ENCODE results near the gene PXDC1. TPM values are rescaled to one million over a fixed set of nuclear protein-coding genes. Genes with fewer than 3 reads are reported as not detected.
"Not testable (repeated sequence)": the region's sequence is repeated elsewhere in the genome, so short reads cannot be mapped to it uniquely, and the experiment has no call there.

The PXDC1 gene
- total RNA-seq, 1 donor from 2014 or later = 103 TPM

DNA sequence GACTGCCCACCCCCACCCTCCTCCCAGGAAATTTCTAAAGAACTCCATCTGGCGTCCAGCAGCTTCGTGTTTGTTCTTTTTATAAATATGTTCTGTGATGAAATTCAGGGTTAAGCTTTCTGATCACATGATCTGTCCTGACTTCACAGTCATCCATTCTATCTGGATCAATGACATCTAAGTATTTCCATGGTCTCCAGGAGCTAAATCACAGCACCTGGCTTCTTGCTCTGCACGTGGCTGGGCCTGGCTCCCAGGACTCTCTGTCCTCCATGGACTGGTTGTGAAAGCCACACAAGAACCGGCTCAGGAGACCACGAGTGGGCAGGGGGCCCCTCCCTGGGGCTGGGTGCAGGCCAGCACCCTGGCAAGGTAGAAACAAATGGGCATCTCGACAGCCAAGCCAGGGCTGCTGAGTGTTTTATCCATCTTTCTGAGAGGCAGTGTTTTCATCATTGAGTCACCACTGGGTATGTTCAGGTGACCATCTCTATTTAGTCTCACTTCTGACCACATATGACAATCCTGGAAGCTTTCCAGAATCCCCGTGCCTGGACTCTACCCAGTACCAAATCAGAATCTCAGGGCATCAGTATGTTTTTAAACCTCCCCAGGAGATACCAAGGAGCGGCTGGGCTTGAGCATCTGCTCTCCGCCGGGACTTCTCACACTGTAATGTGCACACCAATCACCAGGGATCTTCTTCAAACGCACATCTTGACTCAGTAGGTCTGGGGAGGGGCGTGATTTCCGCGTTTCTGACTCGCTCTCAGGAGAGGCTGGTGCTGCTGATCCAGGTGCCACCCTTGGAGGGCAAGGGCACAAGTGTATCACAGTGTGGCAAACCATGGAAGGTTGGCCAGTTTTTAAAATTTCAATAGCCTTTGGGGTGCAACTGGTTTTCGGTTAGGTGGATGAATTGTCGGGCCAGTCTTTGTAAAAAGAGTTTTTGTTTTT lies 31.6 kb upstream of the PXDC1 start:
- DNase-seq (ENCODE audit: low read depth in 2 of 2) = no peak

- DNase-seq (ENCODE audit: low read depth in 2 of 2) = no peak
Observed at GRCh38 chr6:3781504-3781903, 30.0 kb upstream of the PXDC1 start.

DNA sequence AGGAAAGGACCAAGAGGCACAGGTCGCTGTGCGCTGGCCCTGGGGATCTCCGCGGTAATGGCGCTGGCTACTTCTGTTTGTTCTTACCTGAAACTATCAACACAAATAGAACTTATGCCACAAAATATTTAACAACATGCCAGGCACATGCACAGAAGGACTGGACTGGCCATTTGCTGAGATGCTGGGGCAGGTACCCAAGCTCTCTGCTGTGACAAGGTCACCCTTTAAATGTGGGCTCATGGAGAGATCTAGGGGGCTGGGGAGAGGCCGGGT lies 28.0 kb upstream of the PXDC1 start:
- DNase-seq (ENCODE audit: low read depth in 2 of 2) = no peak

- no peak for DNase-seq (ENCODE audit: low read depth in 2 of 2)
Observed at GRCh38 chr6:3778701-3779573, 27.4 kb upstream of the PXDC1 start.

GRCh38 chr6:3777730-3778461 lies 26.4 kb upstream of the PXDC1 start:
- DNase-seq (ENCODE audit: low read depth in 2 of 2) = no peak

- no peak for DNase-seq (ENCODE audit: low read depth in 2 of 2)
Observed at GRCh38 chr6:3776881-3777507, 25.5 kb upstream of the PXDC1 start.

GRCh38 chr6:3775847-3776246 lies 24.3 kb upstream of the PXDC1 start:
- no peak for DNase-seq (ENCODE audit: low read depth in 2 of 2)

DNA sequence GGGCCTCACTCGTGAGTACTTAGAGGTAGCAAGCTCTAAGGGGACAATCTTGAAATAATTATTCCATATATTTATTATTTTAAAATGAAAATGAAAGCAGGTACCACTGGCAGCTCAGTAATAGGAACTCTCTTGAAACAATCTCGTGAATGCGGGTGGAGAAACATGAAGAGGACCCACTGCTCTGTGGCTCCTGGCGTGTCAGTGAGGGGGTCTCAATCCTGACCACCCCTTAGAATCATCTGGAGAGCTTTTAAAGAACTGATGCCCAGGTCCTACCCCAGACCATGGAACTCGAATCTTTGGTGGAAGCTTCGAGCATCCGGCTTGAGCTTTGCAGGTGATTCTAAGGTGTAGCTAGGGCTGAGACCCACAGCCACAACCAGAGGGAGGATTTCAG lies 23.9 kb upstream of the PXDC1 start:
- DNase-seq (ENCODE audit: low read depth in 2 of 2) = no peak

GRCh38 chr6:3773678-3774298 lies 22.3 kb upstream of the PXDC1 start:
- DNase-seq (ENCODE audit: low read depth in 2 of 2) = peak; percentile 46 to 79

DNA sequence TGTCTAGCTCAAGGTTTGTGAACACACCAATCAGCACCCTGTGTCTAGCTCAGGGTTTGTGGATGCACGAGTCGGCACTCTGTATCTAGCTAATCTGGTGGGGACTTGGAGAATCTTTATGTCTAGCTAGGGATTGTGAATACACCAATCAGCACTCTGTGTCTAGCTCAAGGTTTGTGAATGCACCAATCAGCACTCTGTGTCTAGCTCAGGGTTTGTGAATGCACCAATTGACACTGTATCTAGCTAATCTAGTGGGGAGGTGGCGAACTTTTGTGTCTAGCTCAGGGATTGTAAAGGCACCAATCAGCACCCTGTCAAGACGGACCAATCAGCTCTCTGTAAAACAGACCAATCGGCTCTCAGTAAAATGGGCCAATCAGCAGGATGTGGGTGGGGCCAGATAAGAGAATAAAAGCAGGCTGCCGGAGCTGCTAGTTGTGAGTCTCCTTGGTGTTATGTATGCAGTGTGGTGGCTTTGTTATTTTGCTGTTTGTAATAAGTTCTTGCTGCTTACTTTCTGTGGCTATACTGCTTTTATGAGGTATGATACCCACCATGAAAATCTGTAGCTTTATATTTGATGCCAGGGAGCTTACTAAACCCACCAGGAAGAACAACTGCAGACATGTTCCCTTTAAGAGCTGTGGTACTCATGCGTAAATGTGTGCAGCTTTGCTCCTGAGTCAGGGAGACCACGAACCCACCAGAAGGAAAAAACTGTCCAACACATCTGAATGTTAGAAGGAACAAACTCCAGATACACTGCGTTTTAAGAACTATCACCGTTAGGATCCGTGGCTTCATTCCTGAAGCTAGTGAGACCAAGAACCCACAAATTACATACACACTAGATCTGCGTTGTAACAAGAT lies 20.9 kb upstream of the PXDC1 start:
- not testable (repeated sequence) for DNase-seq (ENCODE audit: low read depth in 2 of 2)

GRCh38 chr6:3771407-3772011 lies 20.0 kb upstream of the PXDC1 start:
- no peak for DNase-seq (ENCODE audit: low read depth in 2 of 2)

DNA sequence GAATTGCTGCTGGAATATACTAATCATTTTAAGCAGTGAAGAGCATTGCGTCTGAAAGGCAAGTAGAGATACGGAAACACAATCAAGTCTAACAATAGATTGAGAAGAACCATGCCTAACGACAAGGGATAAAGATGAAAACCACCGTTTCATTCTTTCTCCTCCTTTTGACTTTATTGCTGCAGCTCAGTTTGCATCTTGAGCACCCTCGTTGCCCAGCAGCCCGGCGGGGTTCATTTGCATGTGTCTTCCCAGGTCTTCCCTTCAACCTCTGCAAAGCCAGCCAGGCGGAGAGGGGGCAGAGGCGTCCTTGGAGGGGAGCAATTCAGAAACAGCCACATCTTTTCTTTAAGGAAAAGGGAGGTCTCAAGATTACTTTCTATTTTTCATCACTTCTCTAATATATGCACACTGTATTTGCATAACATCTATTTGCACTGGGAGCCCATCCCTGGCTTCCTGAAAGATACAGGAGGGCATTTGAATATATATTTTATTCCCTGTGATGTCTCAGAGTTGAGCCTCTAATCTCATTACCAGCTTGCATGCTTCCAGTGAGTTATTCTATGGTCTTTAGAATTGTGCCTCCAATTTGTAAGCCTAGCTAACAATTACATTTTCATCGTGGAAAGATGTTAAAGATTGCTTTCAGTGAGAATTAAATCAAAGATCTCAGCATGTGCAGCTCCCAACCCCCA lies 18.7 kb upstream of the PXDC1 start:
- DNase-seq (ENCODE audit: low read depth in 2 of 2) = no peak

GRCh38 chr6:3769610-3770009 lies 18.1 kb upstream of the PXDC1 start:
- no peak for DNase-seq (ENCODE audit: low read depth in 2 of 2)

GRCh38 chr6:3768502-3768901 lies 17.0 kb upstream of the PXDC1 start:
- DNase-seq (ENCODE audit: low read depth in 2 of 2) = no peak

GRCh38 chr6:3767483-3767882 lies 16.0 kb upstream of the PXDC1 start:
- peak; percentile 75 to 84 for DNase-seq (ENCODE audit: low read depth in 2 of 2)

DNA sequence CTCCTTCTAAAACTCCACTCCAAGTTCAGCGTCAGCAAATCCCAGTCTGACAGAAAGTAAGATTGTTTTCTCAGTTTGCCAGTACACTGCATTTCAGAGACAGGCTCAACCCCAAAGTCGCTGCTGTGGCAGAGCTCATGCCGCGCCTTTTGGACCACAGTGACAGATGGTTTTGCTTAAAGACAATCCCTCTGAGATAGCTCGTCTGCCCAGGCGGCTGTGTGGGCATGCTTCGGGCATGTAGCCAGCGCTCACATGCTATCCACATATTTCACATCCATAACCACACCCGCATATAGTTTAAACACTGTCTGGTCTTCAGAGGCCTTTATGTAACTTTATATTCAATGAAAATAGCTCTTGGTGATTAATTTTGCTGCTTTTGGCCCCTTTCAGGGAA lies 14.7 kb upstream of the PXDC1 start:
- DNase-seq (ENCODE audit: low read depth in 2 of 2) = no peak

- DNase-seq (ENCODE audit: low read depth in 2 of 2) = no peak
Observed at GRCh38 chr6:3765415-3765814, 13.9 kb upstream of the PXDC1 start.

DNA sequence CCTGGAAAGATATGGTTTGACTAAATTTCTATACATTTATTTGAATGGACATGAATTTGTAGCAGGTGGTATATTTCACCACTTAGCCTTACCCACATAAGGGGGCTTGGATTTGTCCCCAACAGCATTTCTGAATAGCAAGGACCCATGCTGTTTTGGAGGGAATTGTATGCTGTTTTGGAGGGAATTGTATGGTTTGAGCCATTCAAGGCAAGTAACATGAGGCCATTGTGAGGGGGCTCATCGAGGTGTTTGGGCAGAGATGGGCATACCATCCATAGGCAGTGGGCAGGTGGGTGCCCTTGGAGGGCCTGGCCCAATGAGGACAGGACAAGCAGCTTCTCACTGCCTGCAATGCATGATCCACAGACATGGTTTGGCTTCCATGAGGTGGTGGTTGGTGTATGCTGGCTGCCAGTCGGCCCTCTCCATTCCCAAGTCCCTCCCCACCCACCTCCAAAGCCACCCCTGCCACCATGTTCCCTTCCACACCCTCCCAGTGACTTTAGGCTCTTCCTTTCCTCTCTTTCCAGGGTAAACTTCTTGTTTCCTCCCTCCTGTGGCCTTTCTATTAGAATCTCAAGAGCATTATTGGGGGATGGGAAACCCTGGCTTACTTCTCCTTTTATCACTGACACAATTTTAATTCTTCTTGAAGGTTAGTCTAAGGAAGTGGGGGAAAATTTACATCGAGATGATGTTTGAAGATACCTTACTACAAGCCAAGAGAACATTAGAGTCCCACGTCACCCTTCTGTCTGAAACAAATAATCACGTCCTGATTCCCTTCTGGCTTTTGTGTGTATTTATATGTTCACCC lies 13.2 kb upstream of the PXDC1 start:
- no peak for DNase-seq (ENCODE audit: low read depth in 2 of 2)

All from lung microvascular endothelial cell (primary cell).